ENCODE measurements around the gene PPP1R14B. TPM values are rescaled to one million over a fixed set of nuclear protein-coding genes. Genes with fewer than 3 reads are reported as not detected.
A peak's percentile ranks its signal among the peaks of the same experiment; 100 is the strongest.

The PPP1R14B gene
- total RNA-seq, 1 experiment from 2014 or later: 1,496 TPM

GRCh38 chr11:64267207-64267945, 20.6 kb upstream of the PPP1R14B start:
- ChIA-PET POLR2A (ENCODE audit: unreplicated experiment) (no interaction called here), CTCF (no interaction called here)
- H4K20me1 ChIP-seq (ENCODE audit: low read length): no peaks in the 10 kb centered on the region
- H3K4me3 ChIP-seq (ENCODE audit: low read length): no peak overlapping the region
- no peak for TF ChIP-seq EZH2phosphoT487 (IDR thresholded peaks at IDR 0.05; ENCODE audit: borderline replicate concordance, low read length)
- TF ChIP-seq, protein P1, sequence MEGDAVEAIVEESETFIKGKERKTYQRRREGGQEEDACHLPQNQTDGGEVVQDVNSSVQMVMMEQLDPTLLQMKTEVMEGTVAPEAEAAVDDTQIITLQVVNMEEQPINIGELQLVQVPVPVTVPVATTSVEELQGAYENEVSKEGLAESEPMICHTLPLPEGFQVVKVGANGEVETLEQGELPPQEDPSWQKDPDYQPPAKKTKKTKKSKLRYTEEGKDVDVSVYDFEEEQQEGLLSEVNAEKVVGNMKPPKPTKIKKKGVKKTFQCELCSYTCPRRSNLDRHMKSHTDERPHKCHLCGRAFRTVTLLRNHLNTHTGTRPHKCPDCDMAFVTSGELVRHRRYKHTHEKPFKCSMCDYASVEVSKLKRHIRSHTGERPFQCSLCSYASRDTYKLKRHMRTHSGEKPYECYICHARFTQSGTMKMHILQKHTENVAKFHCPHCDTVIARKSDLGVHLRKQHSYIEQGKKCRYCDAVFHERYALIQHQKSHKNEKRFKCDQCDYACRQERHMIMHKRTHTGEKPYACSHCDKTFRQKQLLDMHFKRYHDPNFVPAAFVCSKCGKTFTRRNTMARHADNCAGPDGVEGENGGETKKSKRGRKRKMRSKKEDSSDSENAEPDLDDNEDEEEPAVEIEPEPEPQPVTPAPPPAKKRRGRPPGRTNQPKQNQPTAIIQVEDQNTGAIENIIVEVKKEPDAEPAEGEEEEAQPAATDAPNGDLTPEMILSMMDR (conservative IDR thresholded peaks at IDR 0.05; ENCODE audit: low read depth, low read length): no peak
- TF ChIP-seq EZH2 (IDR thresholded peaks at IDR 0.05; ENCODE audit: low read length, unreplicated experiment): no peak
- H3K27me3 ChIP-seq (ENCODE audit: low read length): no peaks in the 10 kb centered on the region
- intact Hi-C loops (cut with micrococcal nuclease): no loop called here
- no peak overlapping the region for H3K27ac ChIP-seq (ENCODE audit: low read length)
- peaks cover 21% of the 10 kb centered on the region; the same call in 1 of the 2 replicates for H3K36me3 ChIP-seq (ENCODE audit: low read depth, low read length)
- no peaks in the 10 kb centered on the region for H3F3A ChIP-seq (ENCODE audit: low read length, unreplicated experiment)
- H3K4me2 ChIP-seq (ENCODE audit: low read length): no peak overlapping the region
- DNase-seq (no peak), ATAC-seq (no peak)
- H3K4me1 ChIP-seq (ENCODE audit: insufficient read depth, low read length): peaks cover 35% of the 10 kb centered on the region
- BruUV-seq (replicated peaks): no TSS peak
- no peaks in the 10 kb centered on the region for H3K9me2 ChIP-seq (replicated peaks; ENCODE audit: low read length)
- no peak overlapping the region for H3K9ac ChIP-seq (ENCODE audit: low read length)
- H3K79me2 ChIP-seq (ENCODE audit: low read length): peaks cover 11% of the 10 kb centered on the region; the same call in 1 of the 2 replicates
- no peak overlapping the region for H2AFZ ChIP-seq (ENCODE audit: low read length)
- H3K9me3 ChIP-seq (ENCODE audit: low read length): no peaks in the 10 kb centered on the region

- Histone ChIP-seq H4K20me1 (ENCODE audit: low read length) (no peaks in the 10 kb centered on the region), H3K27me3 (ENCODE audit: low read length) (no peaks in the 10 kb centered on the region), H3F3A (ENCODE audit: low read length, unreplicated experiment) (no peaks in the 10 kb centered on the region), H3K4me1 (ENCODE audit: insufficient read depth, low read length) (peaks cover 31% of the 10 kb centered on the region), H3K9ac (ENCODE audit: low read length) (no peak overlapping the region), H3K9me3 (ENCODE audit: low read length) (no peaks in the 10 kb centered on the region), H3K4me3 (ENCODE audit: low read length) (no peak overlapping the region), H2AFZ (ENCODE audit: low read length) (no peak overlapping the region), H3K79me2 (ENCODE audit: low read length) (peaks cover under 1% of the 10 kb centered on the region; the same call in 1 of the 2 replicates), H3K27ac (ENCODE audit: low read length) (no peak overlapping the region), H3K4me2 (ENCODE audit: low read length) (no peak overlapping the region), H3K36me3 (ENCODE audit: low read depth, low read length) (peaks cover 25% of the 10 kb centered on the region; the same call in 1 of the 2 replicates), H3K9me2 (replicated peaks; ENCODE audit: low read length) (no peaks in the 10 kb centered on the region)
- TF ChIP-seq, protein P1 (conservative IDR thresholded peaks at IDR 0.05; ENCODE audit: low read depth, low read length): no peak
- TF ChIP-seq EZH2phosphoT487 (IDR thresholded peaks at IDR 0.05; ENCODE audit: borderline replicate concordance, low read length): no peak
- no peak for TF ChIP-seq EZH2 (IDR thresholded peaks at IDR 0.05; ENCODE audit: low read length, unreplicated experiment)
- POLR2A ChIA-PET (ENCODE audit: unreplicated experiment): interaction anchor here (0.6 kb wide), 1 partner anchor 20 kb away, joined by 3 read pairs; no protein-coding TSS in a partner anchor
- DNase-seq (peak; percentile 60), ATAC-seq (no peak)
- CTCF ChIA-PET: no interaction called here
- intact Hi-C loops (cut with micrococcal nuclease): no loop called here
- no TSS peak for BruUV-seq (replicated peaks)
Measured at GRCh38 chr11:64266339-64266738, 19.6 kb upstream of the PPP1R14B start.
